HepG2 (cell line): ENCODE data around the gene RABGGTA. TPM values are rescaled to one million over a fixed set of nuclear protein-coding genes. Genes with fewer than 3 reads are reported as not detected.

Experiments
- BHLHE40 ChIP-seq: IDR thresholded peaks from 2 replicates; pipeline ENCODE4 v1.6.1; 2011; ENCODE audit warnings: low read length, improper control_type of control experiment
- DMTF1 ChIP-seq: sonication (generic); formaldehyde crosslinking; IDR thresholded peaks from 2 replicates; pipeline ENCODE4 v1.4.0; 2020; ENCODE audit warnings: mild to moderate bottlenecking, missing genetic modification reagents
- FIP1L1 ChIP-seq: fragments of 200-400 bp; formaldehyde crosslinking; IDR thresholded peaks from 2 replicates; pipeline ENCODE4 v1.6.1; 2018; ENCODE audit warnings: low read depth, mild to moderate bottlenecking, low read length, moderate library complexity, borderline replicate concordance; ENCODE audit not compliant: insufficient read depth
- HIC2 ChIP-seq: sonication (generic); formaldehyde crosslinking; IDR thresholded peaks from 2 replicates; pipeline ENCODE4 v1.9.0; 2022; ENCODE audit warnings: low read depth, missing genetic modification reagents
- KLF13 ChIP-seq: sonication (generic); formaldehyde crosslinking; IDR thresholded peaks from 2 replicates; pipeline ENCODE4 v1.4.0; 2020; ENCODE audit warnings: mild to moderate bottlenecking, missing genetic modification reagents
- MTA3 ChIP-seq: sonication (generic); formaldehyde crosslinking; IDR thresholded peaks from 2 replicates; pipeline ENCODE4 v1.4.0; 2020; ENCODE audit warnings: missing genetic modification reagents
- NFKB2 ChIP-seq: sonication (generic); formaldehyde crosslinking; IDR thresholded peaks from 2 replicates; pipeline ENCODE4 v1.4.0; 2020; ENCODE audit warnings: missing genetic modification reagents, borderline replicate concordance
- NRL ChIP-seq: sonication (generic); formaldehyde crosslinking; IDR thresholded peaks from 2 replicates; pipeline ENCODE4 v1.5.0; 2020; ENCODE audit warnings: missing genetic modification reagents, mild to moderate bottlenecking, moderate library complexity, borderline replicate concordance
- SAFB2 ChIP-seq: sonication (generic); formaldehyde crosslinking; IDR thresholded peaks from 2 replicates; pipeline ENCODE4 v1.5.1; 2020; ENCODE audit warnings: missing genetic modification reagents, low read depth, mild to moderate bottlenecking, borderline replicate concordance
- SALL2 ChIP-seq: sonication (generic); formaldehyde crosslinking; IDR thresholded peaks from 2 replicates; pipeline ENCODE4 v1.8.1; 2023; ENCODE audit warnings: mild to moderate bottlenecking, missing genetic modification reagents, inconsistent platforms
- SIX1 ChIP-seq: sonication (generic); formaldehyde crosslinking; IDR thresholded peaks from 2 replicates; pipeline ENCODE4 v1.4.0; 2020; ENCODE audit warnings: missing genetic modification reagents, borderline replicate concordance
- SKI ChIP-seq: fragments of 450-650 bp; IDR thresholded peaks from one replicate; pipeline ENCODE4 v1.6.1; 2018; ENCODE audit warnings: mild to moderate bottlenecking; ENCODE audit not compliant: partially characterized antibody
- TFAP4 ChIP-seq: sonication (generic); IDR thresholded peaks from 2 replicates; pipeline ENCODE4 v1.6.1; 2016; ENCODE audit warnings: low read depth, borderline replicate concordance
- ZMAT5 ChIP-seq: sonication (generic); formaldehyde crosslinking; IDR thresholded peaks from 2 replicates; pipeline ENCODE4 v1.5.0; 2020; ENCODE audit warnings: mild to moderate bottlenecking, low read depth, missing genetic modification reagents, borderline replicate concordance
- ZNF138 ChIP-seq: sonication (generic); formaldehyde crosslinking; IDR thresholded peaks from 2 replicates; pipeline ENCODE4 v1.5.0; 2020; ENCODE audit warnings: mild to moderate bottlenecking, low read depth, missing genetic modification reagents
- ZNF224 ChIP-seq: sonication (generic); formaldehyde crosslinking; IDR thresholded peaks from 2 replicates; pipeline ENCODE4 v1.5.0; 2020; ENCODE audit warnings: mild to moderate bottlenecking, missing genetic modification reagents
- ZNF263 ChIP-seq: sonication (generic); formaldehyde crosslinking; IDR thresholded peaks from 2 replicates; pipeline ENCODE4 v1.4.0; 2020; ENCODE audit warnings: missing genetic modification reagents
- ZNF513 ChIP-seq: sonication (generic); formaldehyde crosslinking; conservative IDR thresholded peaks from 2 replicates; pipeline ENCODE4 v1.5.0; 2020; ENCODE audit warnings: missing genetic modification reagents
- ZNF614 ChIP-seq: IDR thresholded peaks from 2 replicates; pipeline ENCODE4 v1.6.1; 2018; ENCODE audit warnings: missing biosample characterization, missing genetic modification reagents, inconsistent platforms, borderline replicate concordance
- ZNF660 ChIP-seq: sonication (generic); formaldehyde crosslinking; IDR thresholded peaks from 2 replicates; pipeline ENCODE4 v1.5.1; 2020; ENCODE audit warnings: mild to moderate bottlenecking, low read depth, missing genetic modification reagents, borderline replicate concordance
- ZNF775 ChIP-seq: sonication (generic); formaldehyde crosslinking; IDR thresholded peaks from 2 replicates; pipeline ENCODE4 v1.4.0; 2020; ENCODE audit warnings: missing genetic modification reagents, mild to moderate bottlenecking, moderate library complexity, borderline replicate concordance
- ZNF891 ChIP-seq: sonication (generic); formaldehyde crosslinking; IDR thresholded peaks from 2 replicates; pipeline ENCODE4 v1.5.0; 2020; ENCODE audit warnings: mild to moderate bottlenecking, missing genetic modification reagents
- polyA plus RNA-seq, 8 experiments: library from polyadenylated mRNA; depleted of rRNA in 3 of 8; stranded (reverse) in 7 of 8; unstranded in 1 of 8; fragments of >200 nt; fragmentation: Illumina TruSeq in 4 of 8; extraction: Trizol in 4 of 8; gene quantifications; 2 replicates each; pipeline versions ENCODE4 v1.2.1 to v1.2.3, GENCODE V29; 2011 to 2016; ENCODE audit warnings: low read depth in 4 of 8, missing spikeins in 1 of 8, mixed read lengths in 1 of 8; ENCODE audit not compliant: insufficient read depth in 1 of 8
- total RNA-seq, 5 experiments: library from RNA; depleted of rRNA; stranded (reverse); fragments of >200 nt; fragmentation: Illumina TruSeq; extraction: Trizol; gene quantifications; 2 replicates each; pipeline ENCODE4 v1.2.3, GENCODE V29; 2016; ENCODE audit warnings: low read depth in 1 of 5

Gene RABGGTA
- total and polyA plus RNA-seq, 2 of the 13 experiments (the other 11 are each of a cell fraction or from before 2014, with no cell fraction given) = 57.9 to 90.8 TPM

- TF ChIP-seq ZMAT5 (no peak), BHLHE40 (0 out of 2 replicates have a peak, but pooled peaks have one; percentile 11), SIX1 (CRISPR knock-in tag) (peak; percentile 40; the same call in 1 of the 2 replicates), DMTF1 (CRISPR knock-in tag) (no peak), ZNF614 (CRISPR knock-in tag) (no peak), ZNF891 (no peak; the same call in 1 of the 2 replicates), NFKB2 (CRISPR knock-in tag) (no peak; the same call in 1 of the 2 replicates), ZNF263 (CRISPR knock-in tag) (peak; percentile 31), KLF13 (CRISPR knock-in tag) (no peak; the same call in 1 of the 2 replicates), TFAP4 (no peak), ZNF513 (peak; percentile 100; the same call in 1 of the 2 replicates), SALL2 (CRISPR knock-in tag) (no peak), ZNF775 (CRISPR knock-in tag) (no peak; the same call in 1 of the 2 replicates), HIC2 (CRISPR knock-in tag) (no peak), ZNF224 (no peak; the same call in 1 of the 2 replicates), ZNF138 (CRISPR knock-in tag) (peak; percentile 99), FIP1L1 (no peak), NRL (CRISPR knock-in tag) (no peak; the same call in none of the 2 replicates), SKI (no peak), SAFB2 (CRISPR knock-in tag) (no peak; the same call in 1 of the 2 replicates), ZNF660 (CRISPR knock-in tag) (no peak), MTA3 (CRISPR knock-in tag) (no peak)
Observed at GRCh38 chr14:24232121-24232644, 39.2 kb downstream of the RABGGTA start, which contains the start of gene NEDD8 (continued).
